ENCODE results near the gene THAP8.
"Not testable (repeated sequence)": the region's sequence is repeated elsewhere in the genome, so short reads cannot be mapped to it uniquely, and the experiment has no call there.

Gene THAP8

GRCh38 chr19:36068810-36069499 is 14.9 kb upstream of the THAP8 start:
- DNase-seq = not testable (repeated sequence)

DNA sequence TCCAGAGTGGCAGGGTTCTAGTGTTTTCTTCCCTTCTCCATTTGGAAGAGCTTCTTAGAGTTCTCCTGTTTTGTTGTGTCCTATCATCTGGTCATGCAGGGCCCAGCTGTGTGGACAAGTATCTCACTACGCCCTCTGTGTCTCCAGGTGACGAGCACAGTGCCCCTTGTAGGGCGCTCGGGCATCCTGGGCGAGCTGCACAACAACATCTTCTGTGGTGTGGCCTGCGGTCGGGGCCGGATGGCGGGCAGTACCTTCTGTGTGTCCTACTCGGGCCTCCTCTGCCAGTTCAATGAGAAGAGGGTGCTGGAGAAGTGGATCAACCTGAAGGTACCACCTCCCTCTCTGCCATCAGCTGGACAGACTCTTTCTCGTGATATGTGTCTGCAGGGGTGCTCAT is 13.6 kb upstream of the THAP8 start:
- no peak for DNase-seq

DNA sequence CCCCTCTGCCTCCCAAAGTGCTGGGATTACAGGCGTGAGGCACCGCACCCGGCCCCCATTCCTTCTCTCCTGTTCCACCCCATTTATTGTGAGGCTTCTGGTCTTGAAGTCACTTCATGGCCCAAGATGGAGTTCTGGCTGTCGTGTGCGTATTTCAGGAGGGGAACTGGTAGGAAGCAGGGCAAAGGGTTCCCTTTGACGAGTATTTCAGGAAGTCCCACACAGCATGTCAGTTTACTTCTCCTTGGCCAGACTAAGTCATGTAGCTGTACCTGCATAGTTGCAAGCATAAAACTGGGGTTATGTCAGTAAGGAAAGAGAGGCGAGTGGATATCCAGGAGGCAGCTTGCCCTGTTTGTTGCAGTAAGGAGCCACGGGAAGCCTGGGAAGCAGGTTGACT is 10.7 kb upstream of the THAP8 start:
- no peak for DNase-seq

GRCh38 chr19:36061367-36061766 is 7.3 kb upstream of the THAP8 start:
- no peak for DNase-seq

- no peak for DNase-seq
Observed at GRCh38 chr19:36060430-36060829, 6.3 kb upstream of the THAP8 start.

DNA sequence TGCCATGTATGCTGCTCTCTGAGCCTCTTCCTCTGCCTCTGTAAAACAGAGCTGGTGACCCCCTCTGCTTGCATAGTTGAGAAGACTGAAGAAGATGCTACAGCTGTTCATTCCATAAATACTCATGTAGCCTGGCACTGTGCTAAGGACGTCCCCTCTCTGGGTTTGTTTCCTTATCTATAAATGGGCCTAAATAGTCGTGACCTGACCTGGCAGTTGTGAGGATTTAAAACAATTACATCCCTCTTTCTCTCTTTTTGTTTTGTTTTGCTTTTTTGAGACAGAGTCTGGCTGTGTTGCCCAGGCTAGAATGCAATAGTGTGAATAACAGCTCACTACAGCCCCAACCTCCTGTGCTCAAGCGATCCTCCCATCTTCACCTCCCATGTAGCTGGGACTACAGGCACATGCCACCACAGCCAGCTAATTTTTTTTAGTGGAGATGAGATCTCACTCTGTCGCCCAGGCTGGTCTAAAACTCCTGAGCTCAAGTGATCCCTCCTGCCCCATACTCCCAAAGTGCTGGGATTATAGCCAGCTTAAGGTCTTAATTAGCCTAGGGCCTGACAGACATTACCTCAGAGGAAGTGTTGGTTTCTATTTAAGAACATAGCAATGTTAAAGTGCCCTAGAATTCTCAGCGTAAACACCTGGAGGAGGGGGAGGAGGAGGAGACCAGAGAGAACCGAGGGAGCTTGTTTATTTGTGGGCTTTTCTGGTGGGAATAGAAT is 5.3 kb upstream of the THAP8 start:
- DNase-seq = no peak

DNA sequence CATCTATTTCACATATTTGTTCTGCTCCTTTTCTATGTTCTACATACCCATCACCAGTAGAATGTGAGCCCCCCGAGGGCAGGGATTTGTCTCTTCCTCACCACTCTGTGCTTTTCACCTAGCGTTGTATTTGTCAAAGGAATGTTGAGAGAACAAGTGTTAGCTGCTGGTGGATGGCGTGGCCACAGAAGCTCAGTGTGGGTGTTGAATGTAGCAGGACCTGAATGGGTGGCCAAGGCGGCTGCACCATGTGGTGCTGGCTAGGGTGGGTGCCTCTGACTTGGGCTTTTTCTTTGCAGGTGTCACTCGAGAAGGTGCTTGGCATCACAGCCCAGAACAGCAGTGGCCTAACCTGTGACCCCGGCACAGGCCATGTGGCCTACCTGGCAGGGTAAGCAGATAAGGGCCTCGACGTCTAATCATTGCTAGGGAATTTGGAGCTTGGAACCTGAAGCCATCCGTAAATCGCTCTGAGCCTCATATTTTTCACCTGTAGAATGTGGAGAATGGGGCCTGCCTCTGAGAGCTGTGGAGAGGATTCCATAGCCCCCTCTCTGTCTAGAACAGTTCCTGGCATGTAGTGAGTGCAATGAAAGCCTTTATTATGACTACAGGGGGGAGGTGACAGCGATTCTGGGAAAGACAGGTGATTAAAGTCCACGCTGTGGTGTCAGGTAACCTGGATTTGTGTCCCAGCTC is 4.5 kb upstream of the THAP8 start:
- no peak for DNase-seq

- DNase-seq = peak; percentile 95
Observed at GRCh38 chr19:36054733-36055686, 925 bp upstream of the THAP8 start, which contains the start of gene WDR62. Gene WDR62 (plus strand): TSS chr19:36054897. CDS start chr19:36054972, 75 bp downstream.

DNA sequence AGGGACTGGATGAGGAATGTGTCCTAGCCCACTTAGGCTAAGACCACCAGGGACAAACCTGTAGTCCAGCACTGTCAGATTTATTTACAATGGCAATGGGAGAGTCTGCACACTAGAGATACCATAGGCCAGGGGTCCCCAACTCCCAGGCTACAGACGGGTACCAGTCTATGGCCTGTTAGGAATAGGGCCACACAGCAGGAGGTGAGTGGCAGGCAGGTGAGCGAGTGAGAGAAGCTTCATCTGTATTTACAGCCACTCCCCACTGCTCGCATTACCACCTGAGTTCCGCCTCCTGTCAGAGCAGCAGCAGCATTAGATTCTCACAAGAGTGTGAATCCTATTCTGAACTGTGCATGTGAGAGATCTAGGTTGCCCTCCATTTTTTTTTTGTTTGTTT is 2.4 kb downstream of the THAP8 start:
- no peak for DNase-seq

GRCh38 chr19:36051236-36051635 is 2.8 kb downstream of the THAP8 start:
- no peak for DNase-seq

DNA sequence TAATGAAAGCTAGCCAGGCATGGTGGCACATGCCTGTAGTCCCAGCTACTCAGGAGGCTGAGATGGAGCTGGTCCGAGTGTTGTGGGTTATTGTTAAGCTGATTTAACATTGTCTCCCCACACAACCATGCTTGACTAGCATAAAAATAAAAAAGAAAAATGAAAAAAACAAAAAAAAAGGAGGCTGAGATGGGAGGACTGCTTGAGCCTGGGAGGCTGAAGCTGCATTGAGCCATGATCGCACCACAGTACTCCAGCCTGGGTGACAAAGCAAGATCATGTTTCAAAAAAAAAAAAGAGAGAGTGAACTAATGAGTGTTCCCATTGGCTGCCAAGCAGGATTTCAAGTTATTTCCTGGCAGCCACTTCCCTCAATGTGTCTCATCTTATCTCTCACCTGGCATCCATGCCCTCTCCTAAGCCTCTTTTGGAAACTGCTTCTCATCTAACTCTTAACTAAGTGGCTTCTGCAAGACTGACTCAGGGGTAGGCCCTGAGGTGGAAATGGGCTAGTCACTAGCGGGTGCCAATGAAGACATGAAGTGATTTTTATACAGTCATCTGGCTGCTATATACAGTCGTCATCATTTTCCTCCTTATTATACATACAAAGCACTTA is 4.9 kb downstream of the THAP8 start:
- no peak for DNase-seq

DNA sequence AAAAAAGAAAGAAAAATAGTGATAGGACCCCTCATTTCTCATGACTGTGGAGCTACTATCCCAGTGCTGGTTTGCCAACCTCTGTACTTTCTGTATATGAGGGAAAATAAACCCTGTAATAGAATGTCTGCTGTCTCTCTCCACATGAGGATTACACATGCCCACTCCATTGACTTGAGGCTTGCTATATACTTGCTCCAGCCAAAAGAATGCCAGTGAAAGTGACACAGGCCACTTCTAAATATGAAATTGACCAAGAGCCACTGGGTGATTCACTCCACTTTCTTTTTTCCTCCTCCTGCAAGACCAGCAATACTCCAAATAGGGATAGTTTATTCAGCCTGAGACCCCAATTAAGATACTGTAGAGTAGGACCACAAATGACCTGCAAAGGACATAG is 6.2 kb downstream of the THAP8 start:
- DNase-seq = no peak

GRCh38 chr19:36046443-36047050 is 7.5 kb downstream of the THAP8 start:
- DNase-seq = no peak

DNA sequence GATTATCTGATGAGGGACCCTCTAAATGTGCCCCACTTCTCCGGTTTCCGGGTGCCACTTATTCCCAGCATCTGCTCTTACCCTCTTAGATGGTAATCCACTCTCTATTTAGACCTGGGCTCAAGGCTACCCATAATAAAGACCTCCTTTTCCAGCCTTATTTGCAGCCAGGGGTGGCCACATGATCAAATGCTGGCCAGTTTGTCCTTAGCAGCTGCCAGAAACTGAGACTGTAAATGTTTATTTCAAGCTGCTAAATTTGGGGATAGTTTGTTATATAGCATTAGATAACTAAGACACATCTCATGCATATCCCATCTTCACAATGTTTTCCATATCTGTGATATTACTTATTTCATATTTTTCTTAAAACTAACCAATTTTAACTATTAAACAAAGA is 10.1 kb downstream of the THAP8 start:
- no peak for DNase-seq

GRCh38 chr19:36041831-36042230 is 12.3 kb downstream of the THAP8 start:
- DNase-seq = no peak

DNA sequence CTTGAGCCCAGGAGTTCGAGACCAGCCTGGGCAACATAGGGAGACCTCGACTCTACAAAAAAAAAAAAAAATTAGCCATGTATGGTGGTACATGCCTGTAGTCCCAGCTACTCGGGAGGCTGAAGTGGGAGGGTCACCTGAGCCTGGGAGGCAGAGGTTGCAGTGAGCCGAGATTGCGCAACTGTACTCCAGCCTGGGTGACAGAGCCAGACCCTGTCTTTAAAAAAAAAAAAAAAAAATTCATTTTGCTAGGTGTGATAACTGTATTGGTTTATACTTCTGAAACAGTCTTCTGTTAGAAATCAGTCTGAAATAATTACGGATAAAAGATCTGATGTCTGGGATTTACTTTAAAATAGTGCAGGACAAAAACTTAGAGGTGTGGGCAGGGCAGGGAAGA is 13.0 kb downstream of the THAP8 start:
- DNase-seq = not testable (repeated sequence)

DNA sequence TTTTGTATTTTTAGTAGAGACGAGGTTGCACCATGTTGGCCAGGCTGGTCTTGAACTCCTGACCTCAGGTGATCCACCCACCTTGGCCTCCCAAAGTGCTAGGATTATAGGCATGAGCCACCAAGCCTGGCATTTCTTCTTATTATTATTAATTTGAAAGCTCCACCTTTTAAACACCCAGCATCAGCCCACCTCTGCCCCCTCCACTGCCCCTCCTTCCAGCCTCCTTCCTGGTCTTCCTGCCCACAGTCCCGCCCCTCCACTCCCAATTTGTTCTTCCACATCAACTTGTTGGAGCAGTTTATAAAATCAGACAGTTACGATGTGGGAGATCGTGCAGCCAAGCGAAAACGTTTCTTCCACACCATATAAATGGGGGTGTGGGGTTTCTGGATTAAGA is 13.6 kb downstream of the THAP8 start:
- DNase-seq = no peak

GRCh38 chr19:36032251-36033104 is 21.6 kb downstream of the THAP8 start, which contains the start of gene CLIP3:
Gene CLIP3 (minus strand): TSS chr19:36032873. CDS start chr19:36032357, 516 bp downstream.
- peak; percentile 26 for DNase-seq

DNA sequence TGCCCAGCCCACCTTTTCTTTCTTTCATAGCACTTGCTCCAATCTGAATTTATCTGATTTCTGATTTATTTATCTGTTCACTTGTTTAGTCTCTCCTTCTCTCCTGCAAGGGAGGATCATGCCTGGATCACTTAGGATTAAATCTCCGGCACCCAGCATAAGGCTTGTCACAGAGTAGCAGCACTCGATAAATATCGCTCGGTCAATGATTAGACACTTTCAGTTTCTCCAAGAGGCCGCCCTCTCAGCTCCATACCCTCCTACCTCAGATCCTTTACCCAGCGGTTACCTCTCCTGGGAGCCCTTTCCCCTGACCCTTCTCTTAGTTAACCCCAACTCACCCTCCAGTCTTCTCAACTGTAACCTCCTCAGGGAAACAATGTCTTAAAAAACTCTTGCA is 22.8 kb downstream of the THAP8 start:
- no peak for DNase-seq
